Loucy (cell line): ENCODE results near the gene OR2W3.

Experiments used
- H2AFZ ChIP-seq: fragments of 200-600 bp; sonication (generic); 2 replicates; pipeline ENCODE4 v1.6.0; 2016; ENCODE audit warnings: antibody characterized with exemption, mild to moderate bottlenecking, low read length, moderate library complexity
- H3F3A ChIP-seq: fragments of 200-600 bp; 2 replicates; pipeline ENCODE4 v1.6.0; 2016; ENCODE audit warnings: antibody characterized with exemption, low read depth, mild to moderate bottlenecking
- H3K27me3 ChIP-seq: fragments of 200-600 bp; sonication (generic); 2 replicates; pipeline ENCODE4 v1.6.1; 2014; ENCODE audit warnings: low read length, mild to moderate bottlenecking; ENCODE audit not compliant: insufficient read depth, poor library complexity, severe bottlenecking
- H3K36me3 ChIP-seq: fragments of 200-600 bp; sonication (generic); 2 replicates; pipeline ENCODE4 v1.6.1; 2016; ENCODE audit warnings: low read length; ENCODE audit not compliant: insufficient read depth
- H3K4me1 ChIP-seq: fragments of 200-600 bp; sonication (generic); 2 replicates; pipeline ENCODE4 v1.5.1; 2014; ENCODE audit warnings: low read length, mild to moderate bottlenecking; ENCODE audit not compliant: insufficient read depth, poor library complexity, severe bottlenecking
- H3K4me2 ChIP-seq: fragments of 200-600 bp; sonication (generic); 2 replicates; pipeline ENCODE4 v1.6.0; 2014; ENCODE audit warnings: antibody characterized with exemption, low read length, low read depth, mild to moderate bottlenecking; ENCODE audit not compliant: poor library complexity, severe bottlenecking
- H3K4me3 ChIP-seq: fragments of 200-600 bp; sonication (generic); 2 replicates; pipeline ENCODE4 v1.5.1; 2014; ENCODE audit warnings: low read length, mild to moderate bottlenecking, mixed read lengths; ENCODE audit not compliant: poor library complexity, severe bottlenecking
- H3K79me2 ChIP-seq: fragments of 200-600 bp; sonication (generic); 2 replicates; pipeline ENCODE4 v1.6.1; 2014; ENCODE audit warnings: low read length; ENCODE audit not compliant: insufficient read depth
- H3K9ac ChIP-seq: fragments of 200-600 bp; sonication (generic); 2 replicates; pipeline ENCODE4 v1.6.0; 2014; ENCODE audit warnings: mild to moderate bottlenecking, low read depth, low read length, moderate library complexity; ENCODE audit not compliant: poor library complexity, severe bottlenecking
- H3K9me2 ChIP-seq: fragments of 200-600 bp; sonication (generic); replicated peaks from 2 replicates; pipeline ENCODE4 v1.6.1; 2016; ENCODE audit warnings: low read depth, low read length, mixed read lengths
- H3K9me3 ChIP-seq: fragments of 200-600 bp; sonication (generic); 2 replicates; pipeline ENCODE4 v1.6.1; 2014; ENCODE audit warnings: mild to moderate bottlenecking, antibody characterized with exemption, low read length, low read depth; ENCODE audit not compliant: insufficient read depth
- H4K20me1 ChIP-seq: fragments of 200-600 bp; sonication (generic); 2 replicates; pipeline ENCODE4 v1.6.0; 2014; ENCODE audit warnings: antibody characterized with exemption, low read length, mild to moderate bottlenecking; ENCODE audit not compliant: insufficient read depth, poor library complexity, severe bottlenecking
- CTCF ChIP-seq: fragments of 200-600 bp; sonication (generic); conservative IDR thresholded peaks from 2 replicates; pipeline ENCODE4 v1.5.1; 2014; ENCODE audit warnings: mild to moderate bottlenecking, antibody characterized with exemption, low read length
- EZH2phosphoT487 ChIP-seq: fragments of 200-600 bp; IDR thresholded peaks from 2 replicates; pipeline ENCODE4 v1.6.1; 2018; ENCODE audit warnings: antibody characterized with exemption, mild to moderate bottlenecking, moderate library complexity, borderline replicate concordance

Gene OR2W3

GRCh38 chr1:247865416-247865815 lies 30.0 kb upstream of the OR2W3 start:
- Histone ChIP-seq H3K9me3 (no peaks in the 10 kb centered on the region; the same call in 1 of the 2 replicates), H3K27me3 (no peaks in the 10 kb centered on the region), H3F3A (no peaks in the 10 kb centered on the region), H3K9ac (no peak overlapping the region), H4K20me1 (no peaks in the 10 kb centered on the region), H3K9me2 (no peaks in the 10 kb centered on the region), H3K36me3 (no peaks in the 10 kb centered on the region), H2AFZ (no peak overlapping the region), H3K4me1 (no peaks in the 10 kb centered on the region), H3K4me2 (no peak overlapping the region), H3K4me3 (no peak overlapping the region), H3K79me2 (no peaks in the 10 kb centered on the region)
- no peak for TF ChIP-seq EZH2phosphoT487

GRCh38 chr1:247883346-247883745 lies 12.0 kb upstream of the OR2W3 start:
- no peaks in the 10 kb centered on the region for H4K20me1 ChIP-seq

GRCh38 chr1:247884797-247885413 lies 10.5 kb upstream of the OR2W3 start:
- Histone ChIP-seq H3K9me3 (no peaks in the 10 kb centered on the region), H3K36me3 (no peaks in the 10 kb centered on the region), H3K27me3 (no peaks in the 10 kb centered on the region), H3K9me2 (no peaks in the 10 kb centered on the region), H3K79me2 (no peaks in the 10 kb centered on the region), H3K9ac (no peak overlapping the region), H3K4me3 (no peak overlapping the region), H3F3A (no peaks in the 10 kb centered on the region), H2AFZ (no peak overlapping the region), H3K4me1 (no peaks in the 10 kb centered on the region), H3K4me2 (no peak overlapping the region), H4K20me1 (no peaks in the 10 kb centered on the region)
- TF ChIP-seq EZH2phosphoT487: no peak
- TF ChIP-seq CTCF: no peak

More at GRCh38 chr1:247883346-247883745, 12.0 kb upstream of the OR2W3 start:
- no peaks in the 10 kb centered on the region for H3F3A ChIP-seq
- no peak overlapping the region for H3K9ac ChIP-seq
- H3K4me1 ChIP-seq: no peaks in the 10 kb centered on the region
- no peaks in the 10 kb centered on the region for H3K79me2 ChIP-seq
- H2AFZ ChIP-seq: no peak overlapping the region
- H3K4me3 ChIP-seq: no peak overlapping the region
- TF ChIP-seq EZH2phosphoT487: no peak
- no peak for TF ChIP-seq CTCF
- H3K36me3 ChIP-seq: no peaks in the 10 kb centered on the region
- H3K9me3 ChIP-seq: no peaks in the 10 kb centered on the region
- no peak overlapping the region for H3K4me2 ChIP-seq
- no peaks in the 10 kb centered on the region for H3K27me3 ChIP-seq
- no peaks in the 10 kb centered on the region for H3K9me2 ChIP-seq

- Histone ChIP-seq H4K20me1 (no peaks in the 10 kb centered on the region), H3K36me3 (no peaks in the 10 kb centered on the region), H3K9me2 (no peaks in the 10 kb centered on the region), H3K4me2 (no peak overlapping the region), H2AFZ (no peak overlapping the region), H3K9me3 (no peaks in the 10 kb centered on the region), H3K9ac (no peak overlapping the region), H3K79me2 (no peaks in the 10 kb centered on the region), H3F3A (no peaks in the 10 kb centered on the region), H3K27me3 (no peaks in the 10 kb centered on the region), H3K4me3 (no peak overlapping the region), H3K4me1 (no peaks in the 10 kb centered on the region)
- no peak for TF ChIP-seq CTCF
- TF ChIP-seq EZH2phosphoT487: no peak
Measured at GRCh38 chr1:247895976-247896375, 589 bp downstream of the OR2W3 start.
